Nephron progenitor cell (in vitro differentiated cells): ENCODE measurements around the gene MDGA2.

Source experiments
- DNase-seq: peaks from one replicate; pipeline ENCODE4 v3.0.0; 2021
- H3K27ac Mint-ChIP-seq: 2 replicates; pipeline ENCODE4 v1.8.0; 2021; ENCODE audit warnings: mild to moderate bottlenecking, moderate library complexity, mixed read lengths
- H3K27me3 Mint-ChIP-seq: 2 replicates; pipeline ENCODE4 v1.8.0; 2021; ENCODE audit warnings: mild to moderate bottlenecking, low read depth, mixed read lengths; ENCODE audit not compliant: poor library complexity
- H3K36me3 Mint-ChIP-seq: 2 replicates; pipeline ENCODE4 v1.8.0; 2021; ENCODE audit warnings: low read depth, mixed read lengths
- H3K4me1 Mint-ChIP-seq: 2 replicates; pipeline ENCODE4 v1.8.0; 2021; ENCODE audit warnings: mixed read lengths
- H3K4me3 Mint-ChIP-seq: 2 replicates; pipeline ENCODE4 v1.8.0; 2021; ENCODE audit warnings: mild to moderate bottlenecking, moderate library complexity, mixed read lengths
- H3K9me3 Mint-ChIP-seq: 2 replicates; pipeline ENCODE4 v1.8.0; 2021; ENCODE audit warnings: mild to moderate bottlenecking, moderate library complexity, mixed read lengths
- CTCF ChIP-seq: fragments of 200-600 bp; sonication (generic); IDR thresholded peaks from 2 replicates; pipeline ENCODE4 v1.5.0; 2021; ENCODE audit warnings: antibody characterized with exemption

MDGA2 gene

GRCh38 chr14:47511829-47512228 is 163.6 kb downstream of the MDGA2 start:
- no peaks in the 10 kb centered on the region for H3K9me3 Mint-ChIP-seq
- H3K36me3 Mint-ChIP-seq, result no peaks in the 10 kb centered on the region
- no peak for TF ChIP-seq CTCF
- no peak for DNase-seq
- no peak overlapping the region for H3K27ac Mint-ChIP-seq
- H3K4me3 Mint-ChIP-seq, result no peak overlapping the region
- no peaks in the 10 kb centered on the region for H3K27me3 Mint-ChIP-seq
- peaks cover 9% of the 10 kb centered on the region for H3K4me1 Mint-ChIP-seq

GRCh38 chr14:47509957-47510356 is 165.4 kb downstream of the MDGA2 start:
- no peak for TF ChIP-seq CTCF
- H3K36me3 Mint-ChIP-seq, result no peaks in the 10 kb centered on the region
- peaks cover 9% of the 10 kb centered on the region for H3K4me1 Mint-ChIP-seq
- H3K4me3 Mint-ChIP-seq, result no peak overlapping the region
- H3K27me3 Mint-ChIP-seq, result no peaks in the 10 kb centered on the region
- no peak for DNase-seq
- H3K9me3 Mint-ChIP-seq, result no peaks in the 10 kb centered on the region
- no peak overlapping the region for H3K27ac Mint-ChIP-seq

GRCh38 chr14:47507861-47508260 is 167.5 kb downstream of the MDGA2 start:
- H3K9me3 Mint-ChIP-seq, result no peaks in the 10 kb centered on the region
- TF ChIP-seq CTCF, result no peak
- H3K4me3 Mint-ChIP-seq, result no peak overlapping the region
- H3K27ac Mint-ChIP-seq, result no peak overlapping the region
- H3K27me3 Mint-ChIP-seq, result no peaks in the 10 kb centered on the region
- no peaks in the 10 kb centered on the region for H3K4me1 Mint-ChIP-seq
- DNase-seq, result no peak
- no peaks in the 10 kb centered on the region for H3K36me3 Mint-ChIP-seq

GRCh38 chr14:47500369-47500768 is 175.0 kb downstream of the MDGA2 start:
- no peaks in the 10 kb centered on the region for H3K36me3 Mint-ChIP-seq
- H3K27me3 Mint-ChIP-seq, result no peaks in the 10 kb centered on the region
- no peak for TF ChIP-seq CTCF
- H3K4me3 Mint-ChIP-seq, result no peak overlapping the region
- no peaks in the 10 kb centered on the region for H3K9me3 Mint-ChIP-seq
- H3K4me1 Mint-ChIP-seq, result no peaks in the 10 kb centered on the region
- no peak overlapping the region for H3K27ac Mint-ChIP-seq
- no peak for DNase-seq

GRCh38 chr14:47490766-47491165 is 184.6 kb downstream of the MDGA2 start:
- H3K4me3 Mint-ChIP-seq, result no peak overlapping the region
- H3K4me1 Mint-ChIP-seq, result no peaks in the 10 kb centered on the region
- no peak for TF ChIP-seq CTCF
- no peak for DNase-seq
- H3K27ac Mint-ChIP-seq, result no peak overlapping the region
- peaks cover 4% of the 10 kb centered on the region for H3K9me3 Mint-ChIP-seq
- H3K36me3 Mint-ChIP-seq, result no peaks in the 10 kb centered on the region
- peaks cover 3% of the 10 kb centered on the region for H3K27me3 Mint-ChIP-seq

- Mint-ChIP-seq H3K4me3 (no peak overlapping the region), H3K36me3 (no peaks in the 10 kb centered on the region), H3K9me3 (peaks cover 4% of the 10 kb centered on the region), H3K4me1 (no peaks in the 10 kb centered on the region), H3K27me3 (peaks cover 3% of the 10 kb centered on the region), H3K27ac (no peak overlapping the region)
- DNase-seq, result no peak
- TF ChIP-seq CTCF, result no peak
Measured at GRCh38 chr14:47490353-47490752, 185.1 kb downstream of the MDGA2 start.
